CD4-positive, alpha-beta memory T cell (primary cell): ENCODE data around the gene KRT32. TPM values are rescaled to one million over a fixed set of nuclear protein-coding genes. Genes with fewer than 3 reads are reported as not detected.

Source experiments
- CTCF ChIA-PET: fragments of 350-600 bp; sonication (Branson Sonifier 250); formaldehyde crosslinking; loops from one replicate; lab custom pipeline; 2021; ENCODE audit warnings: inconsistent platforms; ENCODE audit not compliant: partially characterized antibody; lab: Charles Lee
- POLR2A ChIA-PET: fragments of 350-600 bp; sonication (Branson Sonifier 250); formaldehyde crosslinking; loops from one replicate; lab custom pipeline; 2021; ENCODE audit not compliant: partially characterized antibody; lab: Charles Lee
- DNase-seq, 5 donors: peaks; one replicate each; pipeline versions ENCODE4 v3.0.0 to v3.0.0-alpha.2; 2020 to 2022; ENCODE audit warnings: mixed read lengths in 1 of 5
- H3K27ac ChIP-seq: one replicate; pipeline ENCODE4 v1.7.0; 2013; ENCODE audit warnings: low read depth, low read length
- H3K27me3 ChIP-seq: 2 replicates; pipeline ENCODE4 v1.7.0; 2013; ENCODE audit warnings: mild to moderate bottlenecking, low read length, moderate library complexity; ENCODE audit not compliant: insufficient read depth
- H3K36me3 ChIP-seq: 2 replicates; pipeline ENCODE4 v1.7.0; 2013; ENCODE audit warnings: mild to moderate bottlenecking, low read length, moderate library complexity; ENCODE audit not compliant: insufficient read depth
- H3K4me1 ChIP-seq: 2 replicates; pipeline ENCODE4 v1.7.0; 2013; ENCODE audit warnings: mild to moderate bottlenecking, low read length, moderate library complexity; ENCODE audit not compliant: insufficient read depth
- H3K4me3 ChIP-seq, 2 donors: one replicate each; pipeline ENCODE4 v1.7.0; 2013; ENCODE audit warnings: low read length in 2 of 2, mild to moderate bottlenecking in 1 of 2
- H3K9me3 ChIP-seq, 2 donors: one replicate each; pipeline ENCODE4 v1.7.0; 2013; ENCODE audit warnings: low read length in 2 of 2, control low read depth in 1 of 2; ENCODE audit not compliant: control insufficient read depth in 1 of 2
- H3K27ac Mint-ChIP-seq, 7 donors: one replicate each; pipeline ENCODE4 v1.8.0; 2020 to 2021; ENCODE audit warnings: mixed read lengths in 7 of 7, mild to moderate bottlenecking in 6 of 7, inconsistent platforms in 3 of 7, moderate library complexity in 3 of 7
- H3K27me3 Mint-ChIP-seq, 2 donors: one replicate each; pipeline ENCODE4 v1.8.0; 2020 to 2021; ENCODE audit warnings: mixed read lengths in 2 of 2
- H3K36me3 Mint-ChIP-seq, 2 donors: one replicate each; pipeline ENCODE4 v1.8.0; 2020 to 2021; ENCODE audit warnings: mixed read lengths in 2 of 2, inconsistent platforms in 1 of 2, mild to moderate bottlenecking in 1 of 2
- H3K4me1 Mint-ChIP-seq, 4 donors: one replicate each; pipeline ENCODE4 v1.8.0; 2020 to 2021; ENCODE audit warnings: mixed read lengths in 4 of 4, mild to moderate bottlenecking in 1 of 4
- H3K4me3 Mint-ChIP-seq, 8 donors: one replicate each; pipeline ENCODE4 v1.8.0; 2020 to 2021; ENCODE audit warnings: mixed read lengths in 8 of 8, mild to moderate bottlenecking in 7 of 8, moderate library complexity in 6 of 8, inconsistent platforms in 3 of 8
- H3K9me3 Mint-ChIP-seq, 8 donors: one replicate each; pipeline ENCODE4 v1.8.0; 2020 to 2021; ENCODE audit warnings: mixed read lengths in 8 of 8, mild to moderate bottlenecking in 5 of 8, inconsistent platforms in 3 of 8, moderate library complexity in 1 of 8
- intact Hi-C: fragments of 100-400 bp; cut with micrococcal nuclease; formaldehyde crosslinking; loops from one replicate; pipeline ENCODE4 v1.15.1; 2023
- microRNA-seq: library from miRNA; unstranded; fragments of <30 nt; microRNA quantifications from one replicate; pipeline ENCODE4 v1.2.0, GENCODE V29; 2021; ENCODE audit warnings: borderline replicate concordance, borderline number of aligned reads, borderline microRNAs expressed, mixed read lengths
- polyA plus RNA-seq, 2 donors: library from polyadenylated mRNA; unstranded; fragments of 300-500 nt; fragmentation: Illumina TruSeq; gene quantifications; one replicate each; pipeline ENCODE4 v1.2.3, GENCODE V29; 2021
- total RNA-seq, 2 experiments: library from RNA; stranded (reverse); gene quantifications; one replicate each; pipeline ENCODE4 v1.2.3, GENCODE V29; 2021

The KRT32 gene
- total and polyA plus RNA-seq, 4 experiments from 2014 or later: not detected

DNA sequence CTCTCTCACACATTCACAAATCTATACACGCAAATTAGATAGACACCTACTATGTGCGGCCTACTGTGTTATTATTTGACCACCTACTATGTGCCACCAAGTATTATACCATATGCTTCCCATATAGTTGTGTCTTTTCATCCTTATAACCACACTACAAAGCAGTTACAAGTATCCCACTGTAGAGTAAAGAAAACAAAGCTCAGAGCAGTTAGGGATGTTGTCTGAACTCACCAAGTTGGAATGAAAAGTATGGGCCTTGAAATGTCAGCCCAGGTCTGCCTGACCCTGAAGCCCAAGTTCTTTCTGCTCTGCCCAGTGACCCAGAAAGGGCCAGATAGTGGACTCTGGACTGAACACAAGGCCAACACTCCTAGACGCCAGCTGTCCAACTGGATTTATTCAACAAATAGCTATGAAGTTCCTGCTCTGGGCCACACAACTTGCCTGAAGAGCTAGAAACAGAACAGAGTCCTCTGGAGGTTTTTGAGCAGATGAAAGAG, 51.3 kb downstream of the KRT32 start:
- no peaks in the 10 kb centered on the region for H3K36me3 Mint-ChIP-seq
- H3K27me3 Mint-ChIP-seq: peaks cover 0 to 2% of the 10 kb centered on the region in 2 donors
- H3K27ac Mint-ChIP-seq: no peak overlapping the region
- Histone ChIP-seq H3K9me3 (no peaks in the 10 kb centered on the region), H3K36me3 (no peaks in the 10 kb centered on the region), H3K4me3 (no peak overlapping the region), H3K4me1 (peaks cover 6% of the 10 kb centered on the region), H3K27ac (no peak overlapping the region), H3K27me3 (no peaks in the 10 kb centered on the region)
- ChIA-PET CTCF (no interaction called here), POLR2A (no interaction called here)
- peaks cover 10 to 19% (median 13%) of the 10 kb centered on the region in 4 donors for H3K4me1 Mint-ChIP-seq
- H3K9me3 Mint-ChIP-seq: no peaks in the 10 kb centered on the region
- intact Hi-C loops: no loop called here
- H3K4me3 Mint-ChIP-seq: no peak overlapping the region
- no peak for DNase-seq

DNA sequence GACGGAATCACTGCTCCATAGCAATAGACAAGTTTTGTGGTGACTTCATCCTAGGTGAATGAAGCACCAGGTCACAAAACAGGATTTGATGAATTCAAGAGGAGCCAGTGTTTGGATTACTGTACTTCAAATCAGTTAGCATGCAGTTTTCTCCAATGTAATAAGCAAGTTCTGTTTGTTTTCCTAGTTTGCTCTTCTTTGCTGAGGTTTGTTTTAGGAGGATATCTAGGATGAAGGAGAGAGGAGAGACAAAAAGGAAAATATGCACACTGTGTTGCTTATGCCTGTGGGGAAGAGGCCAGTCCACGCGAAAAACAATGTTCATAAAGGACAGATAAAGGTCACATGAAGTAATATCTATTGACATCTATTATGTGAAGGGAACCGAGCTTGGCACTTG, 51.8 kb downstream of the KRT32 start:
- H3K4me3 Mint-ChIP-seq: no peak overlapping the region
- no peak overlapping the region for H3K27ac ChIP-seq
- no peaks in the 10 kb centered on the region for H3K27me3 ChIP-seq
- ChIA-PET POLR2A (no interaction called here), CTCF (no interaction called here)
- peaks cover 10 to 19% (median 13%) of the 10 kb centered on the region in 4 donors for H3K4me1 Mint-ChIP-seq
- H3K9me3 ChIP-seq: no peaks in the 10 kb centered on the region
- intact Hi-C loops: no loop called here
- H3K9me3 Mint-ChIP-seq: no peaks in the 10 kb centered on the region
- peaks cover 0 to 2% of the 10 kb centered on the region in 2 donors for H3K27me3 Mint-ChIP-seq
- H3K27ac Mint-ChIP-seq: peak overlapping the region in 1 of 7 donors; percentile 32
- no peak for DNase-seq
- no peak overlapping the region for H3K4me3 ChIP-seq
- H3K36me3 ChIP-seq: no peaks in the 10 kb centered on the region
- no peaks in the 10 kb centered on the region for H3K36me3 Mint-ChIP-seq
- peaks cover 6% of the 10 kb centered on the region for H3K4me1 ChIP-seq

DNA sequence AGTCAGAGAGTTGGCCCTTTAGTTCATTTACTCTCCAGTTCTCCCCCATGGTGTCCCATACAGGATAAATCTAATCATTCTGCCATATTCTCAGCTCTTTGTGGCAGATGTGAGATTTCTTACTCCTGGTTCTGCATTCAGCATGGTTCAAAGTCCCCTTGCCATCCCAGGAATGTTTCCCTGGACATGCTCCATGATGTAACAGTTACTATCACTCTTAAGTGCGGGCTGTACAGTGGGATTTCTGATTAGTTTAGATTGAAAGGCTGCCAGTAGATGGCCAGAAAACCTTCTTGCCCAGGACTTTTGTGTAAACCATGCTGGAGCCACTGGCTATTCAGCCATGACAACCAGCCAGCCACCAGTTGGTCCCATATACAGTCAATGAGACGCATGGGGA, 53.2 kb downstream of the KRT32 start:
- Histone ChIP-seq H3K4me3 (no peak overlapping the region), H3K4me1 (peaks cover 14% of the 10 kb centered on the region), H3K27me3 (no peaks in the 10 kb centered on the region), H3K36me3 (no peaks in the 10 kb centered on the region), H3K9me3 (no peaks in the 10 kb centered on the region), H3K27ac (no peak overlapping the region)
- ChIA-PET POLR2A (no interaction called here), CTCF (interaction anchor here (1.1 kb wide), 1 partner anchor 92 kb away, joined by 3 read pairs; no protein-coding TSS in a partner anchor)
- Mint-ChIP-seq H3K36me3 (no peaks in the 10 kb centered on the region), H3K27me3 (peaks cover 0 to 3% of the 10 kb centered on the region in 2 donors), H3K9me3 (no peaks in the 10 kb centered on the region), H3K4me3 (no peak overlapping the region), H3K4me1 (peaks cover 13 to 22% (median 16%) of the 10 kb centered on the region in 4 donors), H3K27ac (peak overlapping the region in 1 of 7 donors; percentile 9)
- intact Hi-C loops: no loop called here
- no peak for DNase-seq

DNA sequence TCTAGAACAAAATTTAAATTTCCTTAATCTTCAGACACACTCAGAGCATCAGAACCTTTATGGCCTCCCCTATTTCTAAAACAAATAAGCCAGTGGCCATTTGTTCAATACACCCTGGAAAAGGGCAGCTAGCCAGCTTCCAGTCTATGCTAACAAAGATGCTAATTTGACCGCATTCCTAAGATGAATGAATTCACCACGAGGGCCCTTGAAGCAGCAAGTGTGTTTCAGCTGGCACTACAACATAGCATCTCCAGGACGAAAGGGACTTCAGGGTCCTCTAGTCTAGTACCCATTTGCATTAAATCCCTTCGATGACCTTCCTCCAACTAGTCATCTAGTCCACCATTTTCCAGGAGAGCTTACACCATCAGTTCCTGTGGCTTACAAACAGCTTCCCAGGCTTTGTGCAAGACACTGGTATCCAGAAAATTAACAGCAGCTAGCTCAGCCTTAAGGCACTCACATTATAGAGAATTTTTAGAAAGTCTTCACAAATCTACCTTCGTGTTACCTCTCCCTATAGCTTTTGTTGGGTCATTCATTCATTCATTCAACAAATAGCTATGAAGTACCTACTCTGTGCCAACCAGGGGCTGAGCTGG, 53.7 kb downstream of the KRT32 start:
- no peak overlapping the region for H3K27ac ChIP-seq
- H3K36me3 ChIP-seq: no peaks in the 10 kb centered on the region
- intact Hi-C loops: no loop called here
- H3K27me3 ChIP-seq: no peaks in the 10 kb centered on the region
- peaks cover 0 to 3% of the 10 kb centered on the region in 2 donors for H3K27me3 Mint-ChIP-seq
- H3K36me3 Mint-ChIP-seq: no peaks in the 10 kb centered on the region
- H3K4me3 ChIP-seq: no peak overlapping the region
- CTCF ChIA-PET: interaction anchor here (1.1 kb wide), 1 partner anchor 91 kb away, joined by 3 read pairs; no protein-coding TSS in a partner anchor
- no peak overlapping the region for H3K4me3 Mint-ChIP-seq
- H3K4me1 Mint-ChIP-seq: peaks cover 17 to 28% (median 21%) of the 10 kb centered on the region in 4 donors
- H3K9me3 ChIP-seq: no peaks in the 10 kb centered on the region
- DNase-seq: no peak
- POLR2A ChIA-PET: no interaction called here
- H3K4me1 ChIP-seq: peaks cover 19% of the 10 kb centered on the region
- no peak overlapping the region for H3K27ac Mint-ChIP-seq
- H3K9me3 Mint-ChIP-seq: peaks cover 0 to 1% (median 0%) of the 10 kb centered on the region in 8 donors

DNA sequence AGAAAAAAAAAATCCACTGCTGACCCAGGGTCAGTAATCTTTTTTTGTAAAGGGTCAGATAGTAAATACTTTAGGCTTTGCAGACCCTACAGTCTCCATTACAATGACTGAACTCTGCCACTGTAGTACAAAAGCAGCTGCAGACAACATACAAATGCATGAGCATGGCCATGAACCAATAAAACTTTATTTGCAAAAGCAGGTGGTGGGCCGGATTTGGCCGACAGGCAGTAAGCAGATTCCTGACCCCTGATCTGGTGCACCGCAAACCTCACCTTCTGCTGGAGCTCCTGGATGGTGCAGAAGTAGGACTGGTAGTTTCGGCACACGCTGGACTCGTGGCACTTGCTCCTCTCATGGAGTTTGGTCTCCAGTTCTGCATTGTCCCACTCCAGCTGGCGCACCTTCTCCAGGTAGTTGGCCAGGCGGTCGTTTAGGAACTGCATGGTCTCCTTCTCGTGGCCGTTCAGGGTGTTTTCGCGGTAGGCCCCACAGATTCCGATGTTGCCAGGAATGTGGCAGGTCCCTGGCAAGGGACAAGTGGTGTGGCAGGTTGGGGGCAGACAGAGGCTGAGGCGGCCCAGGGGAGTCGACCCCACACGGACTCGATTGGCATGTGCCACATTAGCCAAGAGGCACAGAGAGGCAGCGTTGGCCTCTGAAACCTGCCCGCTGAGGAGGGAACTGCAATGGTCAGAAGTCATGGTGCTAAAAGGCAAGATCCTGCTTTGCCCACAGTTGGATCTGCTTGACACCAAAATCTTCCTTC, 55.9 kb downstream of the KRT32 start:
- intact Hi-C loops: no loop called here
- Histone ChIP-seq H3K27ac (no peak overlapping the region), H3K27me3 (no peaks in the 10 kb centered on the region), H3K4me3 (no peak overlapping the region), H3K4me1 (peaks cover 16% of the 10 kb centered on the region), H3K9me3 (no peaks in the 10 kb centered on the region), H3K36me3 (no peaks in the 10 kb centered on the region)
- CTCF ChIA-PET: interaction anchor here (0.7 kb wide), 1 partner anchor 50 kb away, joined by 4 read pairs; no protein-coding TSS in a partner anchor
- Mint-ChIP-seq H3K27me3 (peaks cover 0 to 3% of the 10 kb centered on the region in 2 donors), H3K4me1 (peaks cover 12 to 24% (median 17%) of the 10 kb centered on the region in 4 donors), H3K9me3 (peaks cover 0 to 2% (median 0%) of the 10 kb centered on the region in 8 donors), H3K27ac (no peak overlapping the region), H3K36me3 (no peaks in the 10 kb centered on the region), H3K4me3 (no peak overlapping the region)
- no peak for DNase-seq
- POLR2A ChIA-PET: no interaction called here

Small RNA genes within 50 kb of the gene (microRNA-seq; reads per million reads assigned to microRNA genes)
- not detected for gene MIR6510

Other genes with a start within 250 kb of the KRT32 start
- not detected for gene KRTAP9-2, start 240.7 kb downstream of the KRT32 start, total RNA-seq
- not detected for gene KRTAP9-2, start 240.7 kb downstream of the KRT32 start, polyA plus RNA-seq
- gene KRTAP9-3, start 234.9 kb downstream of the KRT32 start, total RNA-seq: not detected
- gene KRTAP9-3, start 234.9 kb downstream of the KRT32 start, polyA plus RNA-seq: not detected
- not detected for gene KRTAP9-8, start 229.4 kb downstream of the KRT32 start, total RNA-seq
- gene KRTAP9-8, start 229.4 kb downstream of the KRT32 start, polyA plus RNA-seq: not detected
- gene KRTAP9-4, start 217.7 kb downstream of the KRT32 start, total RNA-seq: not detected
- gene KRTAP9-4, start 217.7 kb downstream of the KRT32 start, polyA plus RNA-seq: not detected
- gene KRTAP9-9, start 212.0 kb downstream of the KRT32 start, total RNA-seq: not detected
- gene KRTAP9-9, start 212.0 kb downstream of the KRT32 start, polyA plus RNA-seq: not detected
- gene KRTAP9-6, start 202.0 kb downstream of the KRT32 start, total RNA-seq: not detected
- not detected for gene KRTAP9-6, start 202.0 kb downstream of the KRT32 start, polyA plus RNA-seq
- gene KRTAP9-7, start 191.7 kb downstream of the KRT32 start, total RNA-seq: not detected
- not detected for gene KRTAP9-7, start 191.7 kb downstream of the KRT32 start, polyA plus RNA-seq
- not detected for gene KRTAP29-1, start 164.5 kb downstream of the KRT32 start, total RNA-seq
- gene KRTAP29-1, start 164.5 kb downstream of the KRT32 start, polyA plus RNA-seq: not detected
- gene KRTAP16-1, start 158.1 kb downstream of the KRT32 start, total RNA-seq: under 1 TPM in 1 of 2 experiments, not detected in 1; 0.28 TPM
- gene KRTAP16-1, start 158.1 kb downstream of the KRT32 start, polyA plus RNA-seq: not detected
- not detected for gene KRTAP17-1, start 151.7 kb downstream of the KRT32 start, total RNA-seq
- not detected for gene KRTAP17-1, start 151.7 kb downstream of the KRT32 start, polyA plus RNA-seq
- gene KRT33A, start 116.6 kb downstream of the KRT32 start, total RNA-seq: not detected
- not detected for gene KRT33A, start 116.6 kb downstream of the KRT32 start, polyA plus RNA-seq
- gene KRT33B, start 97.6 kb downstream of the KRT32 start, total RNA-seq: not detected
- not detected for gene KRT33B, start 97.6 kb downstream of the KRT32 start, polyA plus RNA-seq
- gene KRT34, start 85.1 kb downstream of the KRT32 start, total RNA-seq: not detected
- gene KRT34, start 85.1 kb downstream of the KRT32 start, polyA plus RNA-seq: not detected
- not detected for gene KRT31, start 69.8 kb downstream of the KRT32 start, total RNA-seq
- gene KRT31, start 69.8 kb downstream of the KRT32 start, polyA plus RNA-seq: not detected
- gene KRT37, start 42.8 kb downstream of the KRT32 start, total RNA-seq: not detected
- gene KRT37, start 42.8 kb downstream of the KRT32 start, polyA plus RNA-seq: not detected
- not detected for gene KRT38, start 26.4 kb downstream of the KRT32 start, total RNA-seq
- gene KRT38, start 26.4 kb downstream of the KRT32 start, polyA plus RNA-seq: not detected
- not detected for gene KRT35, start 13.8 kb upstream of the KRT32 start, total RNA-seq
- gene KRT35, start 13.8 kb upstream of the KRT32 start, polyA plus RNA-seq: not detected
- gene KRT36, start 22.5 kb upstream of the KRT32 start, total RNA-seq: not detected
- gene KRT36, start 22.5 kb upstream of the KRT32 start, polyA plus RNA-seq: not detected
- not detected for gene KRT13, start 38.2 kb upstream of the KRT32 start, total RNA-seq
- not detected for gene KRT13, start 38.2 kb upstream of the KRT32 start, polyA plus RNA-seq
- gene KRT15, start 51.5 kb upstream of the KRT32 start, total RNA-seq: not detected
- not detected for gene KRT15, start 51.5 kb upstream of the KRT32 start, polyA plus RNA-seq
- gene KRT19, start 60.9 kb upstream of the KRT32 start, total RNA-seq: not detected
- not detected for gene KRT19, start 60.9 kb upstream of the KRT32 start, polyA plus RNA-seq
- gene KRT9, start 104.7 kb upstream of the KRT32 start, total RNA-seq: not detected
- not detected for gene KRT9, start 104.7 kb upstream of the KRT32 start, polyA plus RNA-seq
- not detected for gene KRT14, start 119.5 kb upstream of the KRT32 start, total RNA-seq
- not detected for gene KRT14, start 119.5 kb upstream of the KRT32 start, polyA plus RNA-seq
- not detected for gene KRT16, start 145.4 kb upstream of the KRT32 start, total RNA-seq
- gene KRT16, start 145.4 kb upstream of the KRT32 start, polyA plus RNA-seq: not detected
- not detected for gene KRT17, start 157.2 kb upstream of the KRT32 start, total RNA-seq
- gene KRT17, start 157.2 kb upstream of the KRT32 start, polyA plus RNA-seq: not detected
- gene EIF1, start 221.5 kb upstream of the KRT32 start, total RNA-seq: 100 to 1,000 TPM; 776 to 839 TPM
- gene EIF1, start 221.5 kb upstream of the KRT32 start, polyA plus RNA-seq: 1,000 to 10,000 TPM; 1,081 to 1,611 TPM
- not detected for gene GAST, start 244.9 kb upstream of the KRT32 start, total RNA-seq
- gene GAST, start 244.9 kb upstream of the KRT32 start, polyA plus RNA-seq: not detected